HG03460 (cell line): ENCODE data around the gene GHDC.
"Not testable (repeated sequence)": the region's sequence is repeated elsewhere in the genome, so short reads cannot be mapped to it uniquely, and the experiment has no call there.

Experiments
- ATAC-seq: cut with Tn5 transposase; IDR thresholded peaks from one replicate; pipeline ENCODE4 v1.9.1; 2021; ENCODE audit not compliant: unreplicated experiment

GHDC gene

DNA sequence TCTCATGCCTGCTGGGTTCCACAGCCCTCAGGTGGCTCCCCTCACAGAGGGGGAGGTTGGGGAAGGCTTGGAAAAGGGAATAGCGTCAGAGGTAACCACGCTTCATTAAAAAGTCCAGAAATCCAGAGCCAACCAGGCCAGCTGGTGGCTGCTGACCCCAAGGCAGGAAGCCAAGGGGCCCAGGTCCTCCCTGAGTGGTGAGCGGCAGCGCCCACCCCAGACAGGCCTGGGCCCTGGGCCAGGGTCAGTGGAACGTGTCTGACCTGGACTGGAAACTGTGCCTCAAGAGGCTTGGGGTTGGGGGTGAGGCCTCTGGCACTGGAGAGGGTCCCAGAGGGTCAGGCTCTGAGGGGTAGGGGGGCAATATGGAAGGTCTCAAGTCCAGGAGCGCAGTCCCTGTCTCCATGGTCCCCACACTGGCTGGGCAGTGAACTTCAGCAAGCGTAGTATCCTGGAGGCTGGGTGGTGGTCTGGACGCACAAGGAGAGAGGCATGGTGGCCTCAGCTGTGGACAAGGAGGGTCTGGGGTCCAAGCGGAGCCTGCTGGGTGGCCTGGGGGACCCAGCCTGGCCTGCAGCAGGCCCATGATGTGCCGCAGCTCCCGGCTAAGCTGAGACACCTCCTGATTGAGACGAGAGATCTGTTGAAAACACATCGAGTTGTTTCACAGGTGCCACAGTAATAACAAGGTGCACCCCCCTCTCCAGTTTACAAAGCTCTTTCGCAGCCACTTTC is 34.3 kb downstream of the GHDC start:
- ATAC-seq, result no peak

DNA sequence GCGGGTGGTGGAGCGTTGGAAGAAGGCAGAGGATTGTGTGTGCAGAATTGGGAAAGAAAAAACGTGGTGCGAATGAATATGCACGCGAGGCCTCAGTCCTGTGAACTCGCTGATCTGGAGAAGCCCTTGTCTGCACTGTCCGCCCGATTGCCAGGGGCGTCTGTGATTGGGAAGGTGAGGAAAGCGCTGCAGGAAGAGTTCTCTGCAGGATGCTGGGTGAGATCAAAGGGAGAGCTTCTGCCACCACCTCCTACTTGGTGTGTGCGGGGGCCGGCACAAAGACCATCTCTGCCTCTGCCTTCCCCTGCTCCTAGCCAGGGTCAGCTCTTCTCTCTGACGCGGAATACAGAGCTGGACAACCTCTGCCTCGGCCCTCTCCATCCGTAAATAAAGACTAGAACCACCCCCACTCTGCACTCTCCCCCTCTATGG is 38.7 kb downstream of the GHDC start:
- ATAC-seq, result no peak

DNA sequence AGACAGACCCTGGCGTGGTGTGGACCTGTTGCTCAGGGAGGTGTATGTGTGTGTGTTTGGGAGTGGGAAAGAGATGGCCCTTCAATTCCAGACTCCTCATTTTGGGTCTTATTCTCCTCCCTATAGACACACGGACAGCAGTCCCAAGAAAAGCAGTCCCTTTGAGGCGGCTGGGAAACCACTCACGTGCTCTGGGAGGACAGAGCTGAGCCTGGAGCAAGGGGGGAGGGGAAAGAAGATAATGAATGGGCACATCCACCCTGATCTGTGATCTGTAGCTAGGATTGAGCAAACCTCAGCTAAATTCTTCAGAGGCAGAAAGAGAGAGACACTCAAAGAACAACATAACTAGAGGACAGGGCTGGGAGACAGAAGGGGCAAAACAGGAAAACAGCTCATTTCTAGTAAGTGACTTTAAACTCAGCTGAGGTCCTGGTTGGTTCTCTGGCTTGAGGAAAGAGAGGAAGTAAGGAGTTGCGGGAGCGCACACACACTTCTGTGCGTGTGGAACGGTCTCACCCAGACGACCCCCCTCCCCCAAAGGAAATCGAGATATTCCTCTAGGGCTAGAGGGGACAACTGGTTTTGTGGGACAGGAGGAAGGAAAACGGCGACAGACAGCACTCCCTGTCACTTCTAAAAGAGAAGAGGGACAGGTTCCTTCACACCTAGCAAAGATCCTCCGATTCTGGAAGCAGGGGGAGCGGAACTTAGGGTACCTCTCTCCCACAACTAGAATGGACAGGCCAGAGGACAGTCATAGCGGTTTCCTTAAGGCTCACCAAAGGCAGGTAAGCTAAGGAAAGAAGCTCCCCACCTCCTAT is 40.2 kb downstream of the GHDC start:
- ATAC-seq, result no peak

DNA sequence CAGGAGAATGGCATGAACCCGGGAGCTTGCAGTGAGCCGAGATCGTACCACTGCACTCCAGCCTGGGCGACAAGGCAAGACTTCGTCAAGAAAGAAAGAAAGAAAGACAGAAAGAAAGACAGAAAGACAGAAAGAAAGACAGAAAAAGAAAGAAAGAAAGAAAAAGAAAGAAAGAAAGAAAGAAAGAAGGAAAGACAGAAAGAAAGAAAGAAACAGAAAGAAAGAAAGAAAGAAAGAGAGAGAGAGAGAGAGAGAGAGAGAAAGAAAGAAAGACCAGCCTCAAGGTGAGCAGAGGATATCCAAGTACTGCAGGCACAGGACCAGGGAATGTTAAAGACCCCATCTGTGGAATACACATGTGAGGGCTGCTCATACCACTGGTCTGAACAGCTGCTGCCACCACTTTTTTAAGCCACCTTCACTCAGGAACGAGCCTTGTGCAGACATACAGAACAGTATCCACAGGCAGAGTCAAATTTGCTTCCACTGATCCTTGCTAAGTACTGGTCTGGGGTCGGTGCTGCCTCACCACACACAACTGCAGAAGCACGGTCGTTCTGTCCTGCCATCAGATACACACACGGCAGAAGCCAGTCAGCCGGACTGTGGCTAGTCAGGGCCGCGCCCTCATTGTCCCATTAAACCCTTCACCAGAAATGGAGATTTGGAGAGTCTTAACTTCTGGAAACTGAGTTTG is 47.2 kb downstream of the GHDC start:
- no peak for ATAC-seq

DNA sequence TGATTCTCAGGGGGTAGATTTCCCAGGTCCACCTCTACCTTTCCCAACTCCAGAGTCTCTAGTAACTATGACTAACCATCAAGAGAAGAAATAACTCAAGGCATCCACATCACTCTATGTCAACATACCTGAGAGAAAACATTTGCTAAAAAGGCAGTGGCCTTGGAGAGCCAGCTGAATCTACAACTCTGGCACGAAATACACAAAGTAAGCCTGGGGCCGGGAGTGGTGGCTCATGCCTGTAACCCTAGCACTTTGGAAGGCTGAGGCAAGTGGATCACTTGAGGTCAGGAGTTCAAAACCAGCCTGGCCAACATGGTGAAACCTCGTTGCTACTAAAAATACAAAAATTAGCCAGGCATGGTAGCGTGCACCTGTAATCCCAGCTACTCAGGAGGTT is 51.2 kb downstream of the GHDC start:
- ATAC-seq, result not testable (repeated sequence)

DNA sequence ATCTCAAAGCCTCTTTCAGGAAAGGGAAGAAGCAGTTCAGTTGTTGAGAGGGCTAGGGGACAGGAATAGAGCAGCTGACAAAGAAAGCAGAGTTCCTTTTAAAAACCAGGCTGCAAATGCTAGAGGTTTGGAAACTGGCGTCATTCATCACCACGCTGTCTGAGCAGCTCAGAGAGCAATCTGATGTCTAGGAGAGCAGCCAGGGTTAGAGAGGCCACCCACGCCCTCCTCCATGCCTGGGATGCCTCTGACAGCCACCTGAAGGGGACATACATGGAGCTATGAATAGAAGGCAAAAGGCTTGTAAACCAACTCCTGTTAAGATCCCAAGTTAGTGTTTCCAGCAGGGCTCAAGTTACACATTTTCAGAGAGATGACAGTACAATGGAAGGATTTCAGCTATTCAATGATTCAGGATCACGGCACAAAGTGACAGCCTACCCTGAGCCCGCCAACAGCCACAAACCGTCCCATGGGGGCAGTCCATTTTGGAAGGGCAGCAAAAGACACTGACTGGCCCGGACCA is 51.9 kb downstream of the GHDC start:
- ATAC-seq, result no peak

DNA sequence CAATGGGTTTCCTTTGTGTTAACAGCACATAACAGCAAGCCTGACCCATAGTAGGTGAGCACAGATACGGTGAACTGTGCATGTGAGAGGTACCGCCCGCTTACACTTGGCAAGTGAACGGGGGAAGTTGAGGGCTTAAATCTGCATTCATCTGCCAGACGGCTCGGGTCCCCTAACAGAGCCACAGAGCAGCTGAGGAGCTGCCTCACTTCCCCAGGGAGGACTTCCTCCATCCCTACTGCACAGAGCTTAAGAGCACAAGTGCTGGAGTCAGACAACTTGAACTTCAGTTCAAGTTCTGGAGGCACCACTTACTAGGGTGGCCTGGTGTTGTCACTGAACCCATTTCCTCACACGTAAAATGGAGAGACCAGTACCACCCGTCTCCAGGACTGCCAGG is 52.9 kb downstream of the GHDC start:
- ATAC-seq, result no peak

DNA sequence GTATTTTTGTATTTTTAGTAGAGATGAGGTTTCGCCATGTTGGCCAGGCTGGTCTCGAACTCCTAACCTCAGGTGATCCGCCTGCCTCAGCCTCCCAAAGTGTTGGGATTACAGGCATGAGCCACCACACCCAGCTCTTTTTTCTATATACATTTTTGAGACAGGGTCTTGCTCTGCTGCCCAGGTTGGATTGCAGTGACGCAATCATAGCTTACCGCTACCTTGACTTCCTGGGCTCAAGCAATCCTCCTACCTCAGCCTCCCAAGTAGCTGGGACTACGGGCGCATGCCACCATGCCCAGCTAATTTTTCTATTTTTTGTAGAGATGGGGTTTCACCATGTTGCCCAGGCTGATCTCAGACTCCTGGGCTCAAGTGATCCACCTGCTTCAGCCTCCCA is 53.6 kb downstream of the GHDC start:
- ATAC-seq, result not testable (repeated sequence)
